ENCODE measurements around the gene DAAM1. TPM values are rescaled to one million over a fixed set of nuclear protein-coding genes. Genes with fewer than 3 reads are reported as not detected.

The DAAM1 gene
- total RNA-seq, 1 donor from 2014 or later: 38.0 TPM

- peaks cover 5% of the 10 kb centered on the region for H3K27me3 Mint-ChIP-seq (ENCODE audit: low read depth, unreplicated experiment)
- Histone ChIP-seq H3K36me3 (ENCODE audit: insufficient read depth, low read length) (no peaks in the 10 kb centered on the region), H3K27me3 (ENCODE audit: insufficient read depth, low read length) (no peaks in the 10 kb centered on the region), H4K20me1 (ENCODE audit: insufficient read depth, low read length) (no peaks in the 10 kb centered on the region), H3K4me1 (ENCODE audit: insufficient read depth, low read length) (peaks cover 2% of the 10 kb centered on the region), H3K27ac (ENCODE audit: low read depth, low read length) (no peak overlapping the region), H3K9ac (ENCODE audit: low read length) (no peak overlapping the region), H3K9me3 (ENCODE audit: insufficient read depth, low read depth, low read length) (no peaks in the 10 kb centered on the region), H3K4me2 (ENCODE audit: low read length) (no peak overlapping the region), H2AFZ (ENCODE audit: low read depth, low read length) (no peak overlapping the region), H3K4me3 (ENCODE audit: insufficient read depth, low read depth, low read length) (no peak overlapping the region), H3K79me2 (ENCODE audit: insufficient read depth, low read length) (no peaks in the 10 kb centered on the region)
- no peaks in the 10 kb centered on the region for H3K36me3 Mint-ChIP-seq (ENCODE audit: low read depth, unreplicated experiment)
- H3K27ac Mint-ChIP-seq (ENCODE audit: unreplicated experiment): no peak overlapping the region
- FAIRE-seq (no peak), DNase-seq (ENCODE audit: low read depth) (no peak)
- TF ChIP-seq CTCF (IDR thresholded peaks at IDR 0.05; ENCODE audit: insufficient read depth, low read depth, low read length): no peak
- TF ChIP-seq EZH2 (IDR thresholded peaks at IDR 0.05; ENCODE audit: insufficient read depth, low read length): no peak
- no peaks in the 10 kb centered on the region for H3K9me3 Mint-ChIP-seq (ENCODE audit: unreplicated experiment)
- no peak overlapping the region for H3K4me3 Mint-ChIP-seq (ENCODE audit: unreplicated experiment)
- H3K4me1 Mint-ChIP-seq (ENCODE audit: low read depth, unreplicated experiment): peaks cover 9% of the 10 kb centered on the region
Measured at GRCh38 chr14:59176765-59177164, 11.7 kb upstream of the DAAM1 start.

GRCh38 chr14:59177262-59177661, 11.2 kb upstream of the DAAM1 start:
- FAIRE-seq (no peak), DNase-seq (ENCODE audit: low read depth) (no peak)
- Histone ChIP-seq H3K27ac (ENCODE audit: low read depth, low read length) (no peak overlapping the region), H4K20me1 (ENCODE audit: insufficient read depth, low read length) (no peaks in the 10 kb centered on the region), H3K4me1 (ENCODE audit: insufficient read depth, low read length) (no peaks in the 10 kb centered on the region), H2AFZ (ENCODE audit: low read depth, low read length) (peak overlapping the region; percentile 22), H3K4me2 (ENCODE audit: low read length) (no peak overlapping the region), H3K27me3 (ENCODE audit: insufficient read depth, low read length) (no peaks in the 10 kb centered on the region), H3K4me3 (ENCODE audit: insufficient read depth, low read depth, low read length) (no peak overlapping the region), H3K9ac (ENCODE audit: low read length) (no peak overlapping the region), H3K36me3 (ENCODE audit: insufficient read depth, low read length) (no peaks in the 10 kb centered on the region), H3K9me3 (ENCODE audit: insufficient read depth, low read depth, low read length) (no peaks in the 10 kb centered on the region), H3K79me2 (ENCODE audit: insufficient read depth, low read length) (no peaks in the 10 kb centered on the region)
- Mint-ChIP-seq H3K4me3 (ENCODE audit: unreplicated experiment) (no peak overlapping the region), H3K36me3 (ENCODE audit: low read depth, unreplicated experiment) (no peaks in the 10 kb centered on the region), H3K27me3 (ENCODE audit: low read depth, unreplicated experiment) (peaks cover 5% of the 10 kb centered on the region), H3K9me3 (ENCODE audit: unreplicated experiment) (no peaks in the 10 kb centered on the region), H3K4me1 (ENCODE audit: low read depth, unreplicated experiment) (peaks cover 9% of the 10 kb centered on the region), H3K27ac (ENCODE audit: unreplicated experiment) (no peak overlapping the region)
- no peak for TF ChIP-seq CTCF (IDR thresholded peaks at IDR 0.05; ENCODE audit: insufficient read depth, low read depth, low read length)
- no peak for TF ChIP-seq EZH2 (IDR thresholded peaks at IDR 0.05; ENCODE audit: insufficient read depth, low read length)

GRCh38 chr14:59181791-59182190, 6.7 kb upstream of the DAAM1 start:
- Histone ChIP-seq H3K79me2 (ENCODE audit: insufficient read depth, low read length) (no peaks in the 10 kb centered on the region), H3K9me3 (ENCODE audit: insufficient read depth, low read depth, low read length) (no peaks in the 10 kb centered on the region), H3K9ac (ENCODE audit: low read length) (no peak overlapping the region), H3K4me3 (ENCODE audit: insufficient read depth, low read depth, low read length) (no peak overlapping the region), H3K27ac (ENCODE audit: low read depth, low read length) (no peak overlapping the region), H4K20me1 (ENCODE audit: insufficient read depth, low read length) (no peaks in the 10 kb centered on the region), H3K27me3 (ENCODE audit: insufficient read depth, low read length) (peaks cover 12% of the 10 kb centered on the region), H3K36me3 (ENCODE audit: insufficient read depth, low read length) (no peaks in the 10 kb centered on the region), H3K4me1 (ENCODE audit: insufficient read depth, low read length) (no peaks in the 10 kb centered on the region), H2AFZ (ENCODE audit: low read depth, low read length) (no peak overlapping the region), H3K4me2 (ENCODE audit: low read length) (no peak overlapping the region)
- FAIRE-seq (no peak), DNase-seq (ENCODE audit: low read depth) (no peak)
- Mint-ChIP-seq H3K27ac (ENCODE audit: unreplicated experiment) (no peak overlapping the region), H3K27me3 (ENCODE audit: low read depth, unreplicated experiment) (peaks cover 16% of the 10 kb centered on the region), H3K9me3 (ENCODE audit: unreplicated experiment) (no peaks in the 10 kb centered on the region), H3K4me1 (ENCODE audit: low read depth, unreplicated experiment) (peaks cover 6% of the 10 kb centered on the region), H3K36me3 (ENCODE audit: low read depth, unreplicated experiment) (no peaks in the 10 kb centered on the region), H3K4me3 (ENCODE audit: unreplicated experiment) (no peak overlapping the region)
- TF ChIP-seq CTCF (IDR thresholded peaks at IDR 0.05; ENCODE audit: insufficient read depth, low read depth, low read length) (no peak), EZH2 (IDR thresholded peaks at IDR 0.05; ENCODE audit: insufficient read depth, low read length) (no peak)

Data from astrocyte (in vitro differentiated cells and primary cell).